ENCODE data around the gene AGA.

DNA sequence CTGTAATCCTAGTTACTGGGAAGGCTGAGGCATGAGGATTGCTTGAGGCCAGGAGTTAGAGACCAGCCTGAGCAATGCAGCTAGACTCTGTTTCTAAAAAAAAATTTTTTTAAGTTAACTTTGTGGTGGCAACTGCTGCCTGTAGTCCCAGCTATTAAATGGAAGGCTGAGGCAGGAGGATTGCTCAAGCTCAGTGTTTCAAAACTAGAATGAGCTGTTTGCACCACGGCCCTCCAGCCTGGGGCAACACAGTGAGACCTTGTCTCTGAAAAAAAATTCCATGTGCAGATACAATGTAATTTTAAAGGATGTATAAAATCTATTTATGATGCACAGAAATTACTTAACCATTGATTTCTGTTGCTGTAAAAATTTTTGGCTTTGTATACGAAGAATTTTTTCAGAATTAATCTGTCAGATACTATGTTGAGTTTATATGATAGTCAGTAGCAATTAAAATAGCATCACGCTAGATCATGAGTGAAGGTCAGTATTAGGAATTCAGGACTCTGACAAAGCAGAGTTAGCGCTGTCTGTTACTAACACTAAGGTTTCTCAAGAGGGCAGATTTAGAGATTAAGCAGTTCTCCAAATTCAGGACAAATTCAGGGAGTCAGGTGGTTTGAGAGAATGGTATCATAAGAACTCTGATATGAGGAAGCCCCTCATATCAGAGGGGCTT is 8.3 kb upstream of the AGA start:
- TF ChIP-seq, protein P1, sequence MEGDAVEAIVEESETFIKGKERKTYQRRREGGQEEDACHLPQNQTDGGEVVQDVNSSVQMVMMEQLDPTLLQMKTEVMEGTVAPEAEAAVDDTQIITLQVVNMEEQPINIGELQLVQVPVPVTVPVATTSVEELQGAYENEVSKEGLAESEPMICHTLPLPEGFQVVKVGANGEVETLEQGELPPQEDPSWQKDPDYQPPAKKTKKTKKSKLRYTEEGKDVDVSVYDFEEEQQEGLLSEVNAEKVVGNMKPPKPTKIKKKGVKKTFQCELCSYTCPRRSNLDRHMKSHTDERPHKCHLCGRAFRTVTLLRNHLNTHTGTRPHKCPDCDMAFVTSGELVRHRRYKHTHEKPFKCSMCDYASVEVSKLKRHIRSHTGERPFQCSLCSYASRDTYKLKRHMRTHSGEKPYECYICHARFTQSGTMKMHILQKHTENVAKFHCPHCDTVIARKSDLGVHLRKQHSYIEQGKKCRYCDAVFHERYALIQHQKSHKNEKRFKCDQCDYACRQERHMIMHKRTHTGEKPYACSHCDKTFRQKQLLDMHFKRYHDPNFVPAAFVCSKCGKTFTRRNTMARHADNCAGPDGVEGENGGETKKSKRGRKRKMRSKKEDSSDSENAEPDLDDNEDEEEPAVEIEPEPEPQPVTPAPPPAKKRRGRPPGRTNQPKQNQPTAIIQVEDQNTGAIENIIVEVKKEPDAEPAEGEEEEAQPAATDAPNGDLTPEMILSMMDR (conservative IDR thresholded peaks at IDR 0.05), result no peak
- TF ChIP-seq ZFX (IDR thresholded peaks at IDR 0.05), result no peak
